K562 (cell line): Measurements from ENCODE around the gene PIP5KL1.

Experiments
- BDP1 ChIP-seq: IDR thresholded peaks from 3 replicates; pipeline ENCODE4 v1.6.1; 2011; ENCODE audit not compliant: insufficient read length, insufficient read depth
- COPS2 ChIP-seq: fragments of 450-650 bp; conservative IDR thresholded peaks from 2 replicates; pipeline ENCODE4 v1.6.1; 2016; ENCODE audit warnings: mild to moderate bottlenecking, moderate library complexity
- CTCF ChIP-seq, 3 experiments: IDR thresholded peaks in 2 of 3; conservative IDR thresholded peaks in 1 of 3; 2 replicates each; pipeline ENCODE4 v1.5.1; 2011 to 2012; ENCODE audit warnings: low read length in 3 of 3, mild to moderate bottlenecking in 3 of 3, control low read depth in 2 of 3, improper control_type of control experiment in 1 of 3, inconsistent platforms in 1 of 3, low read depth in 1 of 3, mixed read lengths in 1 of 3, moderate library complexity in 1 of 3; ENCODE audit not compliant: insufficient read depth in 2 of 3
- PATZ1 ChIP-seq: fragments of 250-450 bp; sonication (Bioruptor Pico); IDR thresholded peaks from 2 replicates; pipeline ENCODE4 v1.5.0; 2020; ENCODE audit warnings: mild to moderate bottlenecking, borderline replicate concordance
- ZNF589 ChIP-seq: fragments of 200-800 bp; sonication (Bioruptor generic); IDR thresholded peaks from 2 replicates; pipeline ENCODE4 v1.6.1; 2016; ENCODE audit warnings: low read depth, missing genetic modification characterization, missing compliant biosample characterization

GRCh38 chr9:127924736-127925444, 5.7 kb downstream of the PIP5KL1 start:
- TF ChIP-seq PATZ1 (CRISPR knock-in tag) = no peak
- no peak for TF ChIP-seq ZNF589 (CRISPR knock-in tag)
- TF ChIP-seq BDP1 = no peak
- TF ChIP-seq CTCF (IDR thresholded peaks at IDR 0.05 in 2 of 3, conservative IDR thresholded peaks at IDR 0.05 in 1 of 3; ENCODE audit: insufficient read depth in 2 of 3, low read depth in 1 of 3, low read length in 3 of 3) = no peak
- no peak for TF ChIP-seq COPS2
